B cell (primary cell): ENCODE measurements around the gene KISS1R. TPM values are rescaled to one million over a fixed set of nuclear protein-coding genes. Genes with fewer than 3 reads are reported as not detected.

ENCODE experiments used
- ATAC-seq: fragments of 200-7000 bp; cut with Tn5 transposase; one replicate; pipeline ENCODE4 v1.10.0; 2021; ENCODE audit warnings: low read depth, mild to moderate bottlenecking, moderate number of reproducible peaks, moderate library complexity
- CTCF ChIA-PET: fragments of 350-600 bp; sonication (Branson Sonifier 250); formaldehyde crosslinking; loops from one replicate; lab custom pipeline; 2021; ENCODE audit warnings: antibody characterized with exemption, inconsistent platforms; lab: Charles Lee
- POLR2A ChIA-PET: fragments of 350-600 bp; sonication (Branson Sonifier 250); formaldehyde crosslinking; loops from one replicate; lab custom pipeline; 2021; ENCODE audit warnings: antibody characterized with exemption; lab: Charles Lee
- DNase-seq: peaks from one replicate; pipeline ENCODE4 v3.0.0; 2013
- H2AFZ ChIP-seq: 2 replicates; pipeline ENCODE4 v1.6.1; 2012; ENCODE audit warnings: mild to moderate bottlenecking, low read depth, low read length; ENCODE audit not compliant: insufficient read depth, poor library complexity, severe bottlenecking
- H3K27ac ChIP-seq, 2 donors: 1 replicate in 1 of 2; 2 replicates in 1 of 2; pipeline ENCODE4 v1.5.1; 2012 to 2013; ENCODE audit warnings: low read length in 2 of 2, mild to moderate bottlenecking in 2 of 2, moderate library complexity in 1 of 2
- H3K27me3 ChIP-seq, 4 experiments: fragments of 200-600 bp in 1 of 4; sonication (generic) in 1 of 4; replicated peaks in 1 of 4; 1 replicate in 2 of 4; 2 replicates in 2 of 4; pipeline versions ENCODE4 v1.6.1 to v1.7.0; 2013 to 2016; ENCODE audit warnings: low read length in 3 of 4, mild to moderate bottlenecking in 2 of 4, mixed read lengths in 1 of 4, moderate library complexity in 1 of 4; ENCODE audit not compliant: insufficient read depth in 4 of 4, control insufficient read depth in 3 of 4; ENCODE audit errors: control extremely low read depth in 1 of 4
- H3K36me3 ChIP-seq, 2 experiments: replicated peaks in 1 of 2; 1 replicate in 1 of 2; 2 replicates in 1 of 2; pipeline versions ENCODE4 v1.6.1 to v1.7.1; 2013; ENCODE audit warnings: low read length in 1 of 2; ENCODE audit not compliant: insufficient read depth in 2 of 2, control insufficient read depth in 1 of 2; ENCODE audit errors: control extremely low read depth in 1 of 2, extremely low read depth in 1 of 2
- H3K4me1 ChIP-seq, 2 donors: fragments of 200-600 bp in 1 of 2; sonication (generic) in 1 of 2; 1 replicate in 1 of 2; 2 replicates in 1 of 2; pipeline versions ENCODE4 v1.5.1 to v1.6.1; 2013 to 2017; ENCODE audit warnings: low read length in 2 of 2; ENCODE audit not compliant: control insufficient read depth in 2 of 2, insufficient read depth in 2 of 2
- H3K4me2 ChIP-seq: replicated peaks from 2 replicates; pipeline ENCODE3; 2012; ENCODE audit warnings: mild to moderate bottlenecking, low read depth, low read length; ENCODE audit not compliant: poor library complexity, severe bottlenecking
- H3K4me3 ChIP-seq, 5 experiments: fragments of 200-600 bp in 1 of 5; sonication (generic) in 1 of 5; 1 replicate in 3 of 5; 2 replicates in 2 of 5; pipeline versions ENCODE4 v1.5.1 to v1.7.0; 2011 to 2016; ENCODE audit warnings: low read length in 4 of 5, mild to moderate bottlenecking in 4 of 5, low read depth in 2 of 5, control low read depth in 1 of 5, moderate library complexity in 1 of 5; ENCODE audit not compliant: insufficient read depth in 1 of 5; ENCODE audit errors: control extremely low read depth in 1 of 5, extremely low read depth in 1 of 5
- H3K79me2 ChIP-seq: fragments of 200-600 bp; sonication (generic); one replicate; pipeline ENCODE4 v1.6.0; 2016; ENCODE audit warnings: low read length; ENCODE audit not compliant: control insufficient read depth, insufficient read depth
- H3K9ac ChIP-seq: fragments of 200-600 bp; sonication (generic); 2 replicates; pipeline ENCODE4 v1.6.1; 2017; ENCODE audit warnings: mild to moderate bottlenecking, low read length, moderate library complexity
- H3K9me3 ChIP-seq, 3 donors: one replicate each; pipeline versions ENCODE4 v1.6.1 to v1.7.1; 2013; ENCODE audit warnings: low read length in 2 of 3; ENCODE audit not compliant: control insufficient read depth in 2 of 3, insufficient read depth in 1 of 3; ENCODE audit errors: control extremely low read depth in 1 of 3
- H4K20me1 ChIP-seq: 2 replicates; pipeline ENCODE4 v1.6.0; 2012; ENCODE audit warnings: mild to moderate bottlenecking, low read length; ENCODE audit not compliant: insufficient read depth, control insufficient read depth, poor library complexity, severe bottlenecking
- H3K27ac Mint-ChIP-seq: one replicate; pipeline ENCODE4 v1.8.0; 2021; ENCODE audit warnings: mixed read lengths
- H3K27me3 Mint-ChIP-seq: one replicate; pipeline ENCODE4 v1.8.0; 2021; ENCODE audit warnings: mixed read lengths
- H3K4me1 Mint-ChIP-seq: one replicate; pipeline ENCODE4 v1.8.0; 2021; ENCODE audit warnings: mixed read lengths
- H3K4me3 Mint-ChIP-seq: one replicate; pipeline ENCODE4 v1.8.0; 2021; ENCODE audit warnings: mixed read lengths
- H3K9me3 Mint-ChIP-seq: one replicate; pipeline ENCODE4 v1.8.0; 2022; ENCODE audit warnings: mixed read lengths; ENCODE audit not compliant: insufficient read depth
- CTCF ChIP-seq: fragments of 200-600 bp; IDR thresholded peaks from one replicate; pipeline ENCODE4 v1.8.0; 2022; ENCODE audit warnings: antibody characterized with exemption, mild to moderate bottlenecking
- EZH2 ChIP-seq: IDR thresholded peaks from 2 replicates; pipeline ENCODE4 v1.6.1; 2012; ENCODE audit warnings: borderline replicate concordance, low read depth, mild to moderate bottlenecking, moderate library complexity, low read length; ENCODE audit not compliant: insufficient read depth, poor library complexity, severe bottlenecking
- WGBS: methylation state at CpG from one replicate; pipeline ENCODE4 v1.1.5; 2013; ENCODE audit warnings: missing lambda C conversion rate; ENCODE audit not compliant: insufficient coverage; 5-methylcytosine and 5-hydroxymethylcytosine counted together
- intact Hi-C: fragments of 100-400 bp; cut with micrococcal nuclease; formaldehyde crosslinking; loops from one replicate; pipeline ENCODE4 v1.10.0; 2022
- polyA plus RNA-seq: library from polyadenylated mRNA; depleted of rRNA; stranded (reverse); fragments of >200 nt; gene quantifications from 2 replicates; pipeline ENCODE4 v1.2.3, GENCODE V29; 2012
- total RNA-seq, 2 donors: library from RNA; stranded (reverse); fragments of 120-200 nt in 1 of 2; gene quantifications; 1 replicate in 1 of 2; 2 replicates in 1 of 2; pipeline versions ENCODE4 v1.2.3 to v1.2.4, GENCODE V29; 2013 to 2022

Gene KISS1R
- total and polyA plus RNA-seq, 2 donors (not counting 1 experiment from before 2014, with no cell fraction given) = 0.79 to 1.3 TPM

GRCh38 chr19:962683-963400, 45.7 kb downstream of the KISS1R start:
- Mint-ChIP-seq H3K9me3 (no peaks in the 10 kb centered on the region), H3K27ac (no peak overlapping the region), H3K27me3 (no peaks in the 10 kb centered on the region), H3K4me1 (peaks cover 2% of the 10 kb centered on the region), H3K4me3 (no peak overlapping the region)
- peaks cover 0 to 15% (median 0%) of the 10 kb centered on the region in 3 donors for H3K9me3 ChIP-seq
- no peak overlapping the region for H3K27ac ChIP-seq
- peaks cover 0 to 53% of the 10 kb centered on the region in 2 experiments for H3K36me3 ChIP-seq
- peaks cover 10% of the 10 kb centered on the region for H3K79me2 ChIP-seq
- WGBS = 93% methylated on average over 30 of the region's 31 CpGs
- H3K27me3 ChIP-seq = no peaks in the 10 kb centered on the region
- CTCF ChIA-PET = interaction anchor here (1.4 kb wide), 1 partner anchor 22 kb away, joined by 4 read pairs; no protein-coding TSS in a partner anchor
- H4K20me1 ChIP-seq = peaks cover 22% of the 10 kb centered on the region
- ATAC-seq = no peak
- TF ChIP-seq CTCF (no peak), EZH2 (no peak)
- DNase-seq = no peak
- intact Hi-C loops = no loop called here
- no peaks in the 10 kb centered on the region for H3K4me1 ChIP-seq
- H3K4me3 ChIP-seq = no peak overlapping the region
- POLR2A ChIA-PET = no interaction called here
- H2AFZ ChIP-seq = no peak overlapping the region
- H3K4me2 ChIP-seq = no peak overlapping the region
- no peak overlapping the region for H3K9ac ChIP-seq

- no peak overlapping the region for H3K4me3 ChIP-seq
- TF ChIP-seq CTCF (no peak), EZH2 (no peak)
- H3K4me2 ChIP-seq = no peak overlapping the region
- H3K36me3 ChIP-seq = peaks cover 0 to 56% of the 10 kb centered on the region in 2 experiments
- H3K9ac ChIP-seq = no peak overlapping the region
- peaks cover 10% of the 10 kb centered on the region for H3K79me2 ChIP-seq
- H3K27me3 ChIP-seq = no peaks in the 10 kb centered on the region
- Mint-ChIP-seq H3K27me3 (no peaks in the 10 kb centered on the region), H3K9me3 (no peaks in the 10 kb centered on the region), H3K27ac (no peak overlapping the region), H3K4me1 (peaks cover 2% of the 10 kb centered on the region), H3K4me3 (no peak overlapping the region)
- ChIA-PET CTCF (no interaction called here), POLR2A (no interaction called here)
- H4K20me1 ChIP-seq = peaks cover 22% of the 10 kb centered on the region
- ATAC-seq (no peak), DNase-seq (no peak)
- no peaks in the 10 kb centered on the region for H3K4me1 ChIP-seq
- H2AFZ ChIP-seq = no peak overlapping the region
- WGBS = 94% methylated on average over 11 of the region's 11 CpGs
- H3K27ac ChIP-seq = no peak overlapping the region
- H3K9me3 ChIP-seq = peaks cover 0 to 15% (median 0%) of the 10 kb centered on the region in 3 donors
- intact Hi-C loops = no loop called here
Measured at GRCh38 chr19:963486-963951, 46.4 kb downstream of the KISS1R start.
